Endothelial cell (in vitro differentiated cells): ENCODE data around the gene PRSS1. TPM values are rescaled to one million over a fixed set of nuclear protein-coding genes. Genes with fewer than 3 reads are reported as not detected.

Source experiments
- DNase-seq: peaks from one replicate; pipeline ENCODE4 v3.0.0; 2021; ENCODE audit warnings: low spot score
- H3K27ac Mint-ChIP-seq: one replicate; pipeline ENCODE4 v1.8.0; 2021; ENCODE audit warnings: mixed read lengths, inconsistent platforms; ENCODE audit not compliant: unreplicated experiment
- H3K27me3 Mint-ChIP-seq: one replicate; pipeline ENCODE4 v1.8.0; 2021; ENCODE audit warnings: mild to moderate bottlenecking, moderate library complexity, mixed read lengths, inconsistent platforms; ENCODE audit not compliant: unreplicated experiment
- H3K36me3 Mint-ChIP-seq: one replicate; pipeline ENCODE4 v1.8.0; 2021; ENCODE audit warnings: mild to moderate bottlenecking, low read depth, mixed read lengths, inconsistent platforms; ENCODE audit not compliant: unreplicated experiment
- H3K4me1 Mint-ChIP-seq: one replicate; pipeline ENCODE4 v1.8.0; 2021; ENCODE audit warnings: mild to moderate bottlenecking, mixed read lengths, inconsistent platforms; ENCODE audit not compliant: unreplicated experiment
- H3K4me3 Mint-ChIP-seq: one replicate; pipeline ENCODE4 v1.8.0; 2021; ENCODE audit warnings: mild to moderate bottlenecking, mixed read lengths, inconsistent platforms; ENCODE audit not compliant: unreplicated experiment
- H3K9me3 Mint-ChIP-seq: one replicate; pipeline ENCODE4 v1.8.0; 2021; ENCODE audit warnings: mixed read lengths, inconsistent platforms; ENCODE audit not compliant: unreplicated experiment
- total RNA-seq: library from RNA; stranded (reverse); fragmentation: NEBNext Ultra II Directional; extraction: Animal tissue kit (Norgen Biotek cat#: 25700); gene quantifications from one replicate; pipeline ENCODE4 v1.2.1, GENCODE V29; 2021; ENCODE audit not compliant: unreplicated experiment
- TF ChIP-seq, protein P1 (sequence below): fragments of 200-600 bp; sonication (generic); IDR thresholded peaks from one replicate; pipeline ENCODE4 v1.5.0; 2021; ENCODE audit warnings: antibody characterized with exemption; ENCODE audit not compliant: unreplicated experiment

The PRSS1 gene
- total RNA-seq, 1 donor from 2014 or later = 0.82 TPM

DNA sequence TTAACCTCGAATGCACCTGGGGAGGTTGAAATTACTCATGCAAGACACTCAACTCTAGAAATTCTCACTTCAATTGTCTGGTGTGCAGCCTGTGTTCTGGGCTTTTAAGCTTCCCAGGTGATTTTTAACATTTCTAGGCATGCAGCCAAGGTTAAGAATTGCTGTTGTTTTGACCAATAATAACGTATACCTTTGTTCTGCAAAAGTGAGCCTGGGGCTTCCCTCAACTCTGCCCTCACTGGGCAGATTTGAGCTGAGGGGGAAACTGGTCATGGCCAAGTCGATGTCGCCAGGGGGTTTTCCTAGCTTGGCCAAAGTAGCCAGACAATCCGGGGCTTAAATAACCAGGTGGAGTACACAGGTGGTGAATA is 22.1 kb downstream of the PRSS1 start:
- Mint-ChIP-seq H3K4me3 (no peak overlapping the region), H3K27ac (no peak overlapping the region), H3K4me1 (peaks cover 10% of the 10 kb centered on the region), H3K9me3 (no peaks in the 10 kb centered on the region), H3K36me3 (no peaks in the 10 kb centered on the region), H3K27me3 (peaks cover 4% of the 10 kb centered on the region)
- TF ChIP-seq, protein P1, sequence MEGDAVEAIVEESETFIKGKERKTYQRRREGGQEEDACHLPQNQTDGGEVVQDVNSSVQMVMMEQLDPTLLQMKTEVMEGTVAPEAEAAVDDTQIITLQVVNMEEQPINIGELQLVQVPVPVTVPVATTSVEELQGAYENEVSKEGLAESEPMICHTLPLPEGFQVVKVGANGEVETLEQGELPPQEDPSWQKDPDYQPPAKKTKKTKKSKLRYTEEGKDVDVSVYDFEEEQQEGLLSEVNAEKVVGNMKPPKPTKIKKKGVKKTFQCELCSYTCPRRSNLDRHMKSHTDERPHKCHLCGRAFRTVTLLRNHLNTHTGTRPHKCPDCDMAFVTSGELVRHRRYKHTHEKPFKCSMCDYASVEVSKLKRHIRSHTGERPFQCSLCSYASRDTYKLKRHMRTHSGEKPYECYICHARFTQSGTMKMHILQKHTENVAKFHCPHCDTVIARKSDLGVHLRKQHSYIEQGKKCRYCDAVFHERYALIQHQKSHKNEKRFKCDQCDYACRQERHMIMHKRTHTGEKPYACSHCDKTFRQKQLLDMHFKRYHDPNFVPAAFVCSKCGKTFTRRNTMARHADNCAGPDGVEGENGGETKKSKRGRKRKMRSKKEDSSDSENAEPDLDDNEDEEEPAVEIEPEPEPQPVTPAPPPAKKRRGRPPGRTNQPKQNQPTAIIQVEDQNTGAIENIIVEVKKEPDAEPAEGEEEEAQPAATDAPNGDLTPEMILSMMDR = no peak
- no peak for DNase-seq

DNA sequence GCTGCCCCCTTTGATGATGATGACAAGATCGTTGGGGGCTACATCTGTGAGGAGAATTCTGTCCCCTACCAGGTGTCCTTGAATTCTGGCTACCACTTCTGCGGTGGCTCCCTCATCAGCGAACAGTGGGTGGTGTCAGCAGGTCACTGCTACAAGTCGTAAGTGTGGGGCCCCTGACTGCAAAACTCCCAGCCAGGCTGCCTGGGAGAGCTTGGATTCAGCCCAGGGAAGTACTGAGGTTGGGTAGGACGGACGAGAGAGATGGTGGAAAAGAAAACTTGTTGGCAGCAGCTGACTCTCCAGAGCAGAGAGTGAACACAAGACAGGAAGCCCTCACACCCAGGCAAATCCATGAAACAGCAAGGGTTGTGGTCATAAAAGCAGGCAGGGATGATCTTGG is 22.8 kb downstream of the PRSS1 start:
- no peaks in the 10 kb centered on the region for H3K9me3 Mint-ChIP-seq
- no peak overlapping the region for H3K4me3 Mint-ChIP-seq
- DNase-seq = no peak
- no peak overlapping the region for H3K27ac Mint-ChIP-seq
- peaks cover 4% of the 10 kb centered on the region for H3K27me3 Mint-ChIP-seq
- TF ChIP-seq, protein P1 = no peak
- H3K4me1 Mint-ChIP-seq = peaks cover 10% of the 10 kb centered on the region
- H3K36me3 Mint-ChIP-seq = no peaks in the 10 kb centered on the region

DNA sequence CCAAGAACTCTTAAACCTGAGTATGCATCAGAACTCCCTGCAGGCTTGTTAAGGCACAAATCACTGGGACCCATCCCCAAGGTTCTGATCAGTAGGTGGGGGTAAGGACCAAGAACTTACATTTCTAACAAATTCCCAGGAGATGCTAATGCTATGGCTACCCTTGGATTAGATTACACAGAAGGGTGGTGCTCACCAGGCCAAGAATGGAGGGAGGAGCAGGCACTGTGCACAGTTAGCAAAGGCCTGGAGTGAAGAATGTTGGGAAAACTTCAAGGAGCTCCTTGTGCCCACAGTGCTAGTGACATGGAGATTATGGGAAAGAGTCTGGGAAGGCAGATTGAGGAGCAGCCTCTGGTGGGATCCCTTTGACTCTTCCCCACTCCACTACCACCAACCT is 23.4 kb downstream of the PRSS1 start:
- no peak for DNase-seq
- no peak overlapping the region for H3K27ac Mint-ChIP-seq
- H3K4me3 Mint-ChIP-seq = no peak overlapping the region
- H3K27me3 Mint-ChIP-seq = peaks cover 4% of the 10 kb centered on the region
- no peaks in the 10 kb centered on the region for H3K9me3 Mint-ChIP-seq
- H3K36me3 Mint-ChIP-seq = no peaks in the 10 kb centered on the region
- peaks cover 10% of the 10 kb centered on the region for H3K4me1 Mint-ChIP-seq
- TF ChIP-seq, protein P1 = no peak

DNA sequence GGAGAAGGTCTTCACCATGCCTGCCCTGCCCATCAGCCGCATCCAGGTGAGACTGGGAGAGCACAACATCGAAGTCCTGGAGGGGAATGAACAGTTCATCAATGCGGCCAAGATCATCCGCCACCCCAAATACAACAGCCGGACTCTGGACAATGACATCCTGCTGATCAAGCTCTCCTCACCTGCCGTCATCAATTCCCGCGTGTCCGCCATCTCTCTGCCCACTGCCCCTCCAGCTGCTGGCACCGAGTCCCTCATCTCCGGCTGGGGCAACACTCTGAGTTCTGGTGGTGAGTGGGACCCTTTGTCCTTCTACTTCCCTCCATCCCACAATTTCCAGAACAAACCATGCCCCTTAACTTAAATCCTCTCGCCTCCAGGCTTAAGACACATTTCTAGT is 24.0 kb downstream of the PRSS1 start:
- Mint-ChIP-seq H3K27ac (no peak overlapping the region), H3K27me3 (peaks cover 4% of the 10 kb centered on the region)
- TF ChIP-seq, protein P1 = no peak

DNA sequence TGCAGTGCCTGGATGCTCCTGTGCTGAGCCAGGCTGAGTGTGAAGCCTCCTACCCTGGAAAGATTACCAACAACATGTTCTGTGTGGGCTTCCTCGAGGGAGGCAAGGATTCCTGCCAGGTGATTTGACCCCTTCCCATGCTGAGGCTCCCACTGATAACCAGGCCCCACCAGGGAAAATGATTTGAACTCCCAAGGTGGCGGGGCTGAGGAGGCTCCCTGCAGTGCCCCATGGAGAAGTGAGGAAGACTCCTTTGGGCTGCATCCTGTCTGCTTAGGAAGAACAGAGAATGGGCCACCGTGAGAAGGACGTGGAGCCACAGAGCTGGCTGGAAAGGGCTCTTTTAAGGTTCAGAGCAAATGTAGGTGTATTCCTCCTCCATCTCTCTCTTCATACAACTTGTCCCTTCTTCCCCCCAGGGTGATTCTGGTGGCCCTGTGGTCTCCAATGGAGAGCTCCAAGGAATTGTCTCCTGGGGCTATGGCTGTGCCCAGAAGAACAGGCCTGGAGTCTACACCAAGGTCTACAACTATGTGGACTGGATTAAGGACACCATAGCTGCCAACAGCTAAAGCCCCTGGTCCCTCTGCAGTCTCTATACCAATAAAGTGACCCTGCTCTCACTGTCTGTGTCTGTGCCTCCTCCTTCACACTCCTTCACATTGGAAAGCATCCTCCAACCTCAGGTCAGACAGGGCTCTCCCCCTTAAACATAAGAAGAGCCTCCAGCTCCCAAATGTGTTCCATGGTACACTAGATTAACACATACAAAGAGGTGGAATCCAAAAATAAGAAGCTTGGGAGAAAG is 24.9 kb downstream of the PRSS1 start:
- DNase-seq = no peak
- H3K27ac Mint-ChIP-seq = no peak overlapping the region
- TF ChIP-seq, protein P1 = no peak
- H3K36me3 Mint-ChIP-seq = peaks cover 3% of the 10 kb centered on the region
- H3K4me1 Mint-ChIP-seq = peaks cover 10% of the 10 kb centered on the region
- peaks cover 7% of the 10 kb centered on the region for H3K27me3 Mint-ChIP-seq
- H3K9me3 Mint-ChIP-seq = no peaks in the 10 kb centered on the region
- no peak overlapping the region for H3K4me3 Mint-ChIP-seq

More for the DNA sequence above, 24.0 kb downstream of the PRSS1 start:
- Mint-ChIP-seq H3K36me3 (peaks cover 1% of the 10 kb centered on the region), H3K9me3 (no peaks in the 10 kb centered on the region), H3K4me1 (peaks cover 10% of the 10 kb centered on the region), H3K4me3 (no peak overlapping the region)
- no peak for DNase-seq
